Right lobe of liver (tissue), 4 donors: ENCODE data around the gene CYBA.

Experiments
- CTCF ChIP-seq, 4 donors: fragments of 200-600 bp in 3 of 4; fragments of 450-650 bp in 1 of 4; IDR thresholded peaks; one replicate each; pipeline versions ENCODE4 v1.5.1 to v1.8.0; 2016 to 2022; ENCODE audit warnings: antibody characterized with exemption in 4 of 4, mild to moderate bottlenecking in 2 of 4
- POLR2A ChIP-seq: fragments of 450-650 bp; IDR thresholded peaks from one replicate; pipeline ENCODE4 v1.6.1; 2017; ENCODE audit warnings: antibody characterized with exemption, mild to moderate bottlenecking
- donor health status: DM: no; HTN: no; CAD: no.
- donor health status: DM: no; HTN: no; CAD: no.
- donor health status: DM: no; HTN: yes; CAD: no.

- TF ChIP-seq CTCF (IDR thresholded peaks at IDR 0.05) (no peak), POLR2A (no peak)
Measured at GRCh38 chr16:88690341-88691128, 39.7 kb upstream of the CYBA start.
